ENCODE measurements around the gene CSRP3.

DNA sequence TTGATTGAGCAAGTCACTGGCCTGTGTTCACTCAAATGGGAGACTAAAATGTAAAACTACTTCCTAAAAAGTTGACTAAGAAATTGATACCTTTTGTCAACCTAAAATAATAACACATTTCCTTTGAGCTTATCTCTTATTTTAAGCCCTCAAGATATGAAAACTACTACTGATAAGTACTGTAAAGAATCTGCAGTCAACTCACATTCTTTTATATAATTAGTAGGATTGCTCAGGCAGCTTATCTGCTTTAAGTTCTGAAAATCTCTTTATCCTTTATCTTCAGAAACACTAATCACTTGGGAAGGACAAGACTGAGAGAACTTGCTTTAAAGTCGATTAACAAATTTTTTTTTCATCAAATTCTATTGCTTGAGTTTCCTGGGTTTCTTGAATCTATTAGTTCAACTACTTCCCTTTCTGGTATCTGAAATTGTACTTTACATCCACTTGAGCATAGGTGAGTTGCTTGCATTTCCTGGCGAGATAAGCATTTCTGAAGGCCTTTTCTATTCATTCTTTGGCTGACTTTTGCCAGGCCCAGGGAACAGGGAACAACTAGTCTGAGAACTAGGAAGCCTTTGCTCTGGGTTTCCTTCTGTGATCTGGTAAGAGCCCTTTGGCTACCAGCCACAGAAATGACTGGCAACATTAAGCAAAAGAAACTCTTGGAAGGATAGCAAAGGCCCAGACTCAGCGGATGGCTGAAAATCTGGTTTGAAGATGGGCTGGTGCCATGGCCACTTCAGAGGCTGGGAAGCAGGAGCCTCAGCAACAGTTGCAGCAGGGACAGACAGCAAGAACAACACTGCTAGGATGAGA is 19.3 kb upstream of the CSRP3 start:
- TF ChIP-seq, protein P1, sequence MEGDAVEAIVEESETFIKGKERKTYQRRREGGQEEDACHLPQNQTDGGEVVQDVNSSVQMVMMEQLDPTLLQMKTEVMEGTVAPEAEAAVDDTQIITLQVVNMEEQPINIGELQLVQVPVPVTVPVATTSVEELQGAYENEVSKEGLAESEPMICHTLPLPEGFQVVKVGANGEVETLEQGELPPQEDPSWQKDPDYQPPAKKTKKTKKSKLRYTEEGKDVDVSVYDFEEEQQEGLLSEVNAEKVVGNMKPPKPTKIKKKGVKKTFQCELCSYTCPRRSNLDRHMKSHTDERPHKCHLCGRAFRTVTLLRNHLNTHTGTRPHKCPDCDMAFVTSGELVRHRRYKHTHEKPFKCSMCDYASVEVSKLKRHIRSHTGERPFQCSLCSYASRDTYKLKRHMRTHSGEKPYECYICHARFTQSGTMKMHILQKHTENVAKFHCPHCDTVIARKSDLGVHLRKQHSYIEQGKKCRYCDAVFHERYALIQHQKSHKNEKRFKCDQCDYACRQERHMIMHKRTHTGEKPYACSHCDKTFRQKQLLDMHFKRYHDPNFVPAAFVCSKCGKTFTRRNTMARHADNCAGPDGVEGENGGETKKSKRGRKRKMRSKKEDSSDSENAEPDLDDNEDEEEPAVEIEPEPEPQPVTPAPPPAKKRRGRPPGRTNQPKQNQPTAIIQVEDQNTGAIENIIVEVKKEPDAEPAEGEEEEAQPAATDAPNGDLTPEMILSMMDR (IDR thresholded peaks at IDR 0.05; ENCODE audit: insufficient read depth, low read length, poor library complexity, severe bottlenecking), result no peak
- TF ChIP-seq EZH2phosphoT487 (conservative IDR thresholded peaks at IDR 0.05; ENCODE audit: low read length), result no peak

Data from SU-DHL-6 (cell line).